SH-SY5Y (cell line): ENCODE results near the gene AKAP12.

Experiments
- GATA2 ChIP-seq: IDR thresholded peaks from 2 replicates; pipeline ENCODE4 v1.6.1; 2011; ENCODE audit warnings: mild to moderate bottlenecking, low read depth, low read length
- GATA3 ChIP-seq: IDR thresholded peaks from 2 replicates; pipeline ENCODE4 v1.6.1; 2011; ENCODE audit warnings: low read depth, mild to moderate bottlenecking, low read length, moderate library complexity

Gene AKAP12

GRCh38 chr6:151239603-151240035, at the start of gene AKAP12:
Gene AKAP12 (plus strand): TSS chr6:151239967. CDS start chr6:151240563, 596 bp downstream.
- TF ChIP-seq GATA2: no peak
- no peak for TF ChIP-seq GATA3

GRCh38 chr6:151191527-151191926, 48.2 kb upstream of the AKAP12 start:
- TF ChIP-seq GATA3 (no peak), GATA2 (no peak)

- no peak for TF ChIP-seq GATA3
- no peak for TF ChIP-seq GATA2
These were observed 43.2 kb upstream of the AKAP12 start for GRCh38 chr6:151196555-151196954.

- TF ChIP-seq GATA3 (no peak), GATA2 (no peak)
These were observed 42.2 kb upstream of the AKAP12 start for GRCh38 chr6:151197556-151197955.

GRCh38 chr6:151199991-151200390, 39.8 kb upstream of the AKAP12 start:
- TF ChIP-seq GATA2 (no peak), GATA3 (no peak)

GRCh38 chr6:151205721-151206600, 33.8 kb upstream of the AKAP12 start:
- TF ChIP-seq GATA2 (no peak), GATA3 (no peak)

GRCh38 chr6:151207674-151208073, 32.1 kb upstream of the AKAP12 start:
- no peak for TF ChIP-seq GATA3
- no peak for TF ChIP-seq GATA2

GRCh38 chr6:151209071-151209831, 30.5 kb upstream of the AKAP12 start:
- TF ChIP-seq GATA2 (no peak; the same call in 1 of the 2 replicates), GATA3 (no peak)

- TF ChIP-seq GATA3: no peak
- no peak for TF ChIP-seq GATA2
These were observed 28.7 kb upstream of the AKAP12 start for GRCh38 chr6:151211075-151211474.

GRCh38 chr6:151213352-151213751, 26.4 kb upstream of the AKAP12 start:
- no peak for TF ChIP-seq GATA2
- no peak for TF ChIP-seq GATA3

- TF ChIP-seq GATA2 (no peak), GATA3 (no peak)
These were observed 23.8 kb upstream of the AKAP12 start for GRCh38 chr6:151215999-151216398.

- TF ChIP-seq GATA2 (no peak), GATA3 (no peak)
These were observed 23.0 kb upstream of the AKAP12 start for GRCh38 chr6:151216804-151217203.

- TF ChIP-seq GATA3 (no peak), GATA2 (no peak)
These were observed 20.6 kb upstream of the AKAP12 start for GRCh38 chr6:151219192-151219591.

GRCh38 chr6:151224076-151224475, 15.7 kb upstream of the AKAP12 start:
- TF ChIP-seq GATA2: no peak
- TF ChIP-seq GATA3: no peak

- no peak for TF ChIP-seq GATA3
These were observed 13.8 kb upstream of the AKAP12 start for GRCh38 chr6:151225919-151226318.
